Keratinocyte (primary cell): Measurements from ENCODE around the gene SPATS2L. TPM values are rescaled to one million over a fixed set of nuclear protein-coding genes. Genes with fewer than 3 reads are reported as not detected.

Experiments
- DNase-seq: peaks from one replicate; pipeline ENCODE4 v3.0.0-alpha.2; 2011; ENCODE audit warnings: low read depth, missing footprints, low spot score
- FAIRE-seq: peaks from 2 replicates; lab custom pipeline; 2011; peaks lifted over from hg19 to GRCh38; lab: Jason Lieb, UNC
- H2AFZ ChIP-seq: 2 replicates; pipeline ENCODE4 v1.6.0; 2012; ENCODE audit warnings: low read length, control low read depth, inconsistent platforms; ENCODE audit not compliant: control insufficient read depth
- H3K27ac ChIP-seq: 2 replicates; pipeline ENCODE4 v1.5.1; 2011; ENCODE audit warnings: low read length; ENCODE audit not compliant: control insufficient read depth, insufficient read depth
- H3K27me3 ChIP-seq: 3 replicates; pipeline ENCODE4 v1.6.0; 2011; ENCODE audit warnings: low read length; ENCODE audit not compliant: control insufficient read depth, insufficient read depth; ENCODE audit errors: extremely low read depth
- H3K36me3 ChIP-seq, 2 experiments: 2 replicates in 1 of 2; 3 replicates in 1 of 2; pipeline ENCODE4 v1.5.1; 2011; ENCODE audit warnings: low read length in 2 of 2, mild to moderate bottlenecking in 1 of 2; ENCODE audit not compliant: control insufficient read depth in 2 of 2, insufficient read depth in 2 of 2; ENCODE audit errors: extremely low read depth in 1 of 2
- H3K4me1 ChIP-seq: 3 replicates; pipeline ENCODE4 v1.5.1; 2011; ENCODE audit warnings: low read length; ENCODE audit not compliant: control insufficient read depth, insufficient read depth; ENCODE audit errors: extremely low read depth
- H3K4me2 ChIP-seq: 3 replicates; pipeline ENCODE4 v1.6.0; 2011; ENCODE audit warnings: low read depth, low read length; ENCODE audit not compliant: control insufficient read depth, insufficient read depth; ENCODE audit errors: extremely low read depth
- H3K4me3 ChIP-seq, 3 experiments: fragments of 200-600 bp in 1 of 3; sonication (generic) in 1 of 3; 2 replicates in 2 of 3; 3 replicates in 1 of 3; pipeline ENCODE4 v1.5.1; 2011 to 2016; ENCODE audit warnings: low read length in 3 of 3, mild to moderate bottlenecking in 3 of 3, control low read depth in 2 of 3, inconsistent platforms in 1 of 3, low read depth in 1 of 3, mixed read lengths in 1 of 3, mixed run types in 1 of 3, moderate library complexity in 1 of 3; ENCODE audit not compliant: control insufficient read depth in 2 of 3, insufficient read depth in 2 of 3; ENCODE audit errors: extremely low read depth in 1 of 3
- H3K79me2 ChIP-seq: 2 replicates; pipeline ENCODE4 v1.6.0; 2012; ENCODE audit warnings: low read length; ENCODE audit not compliant: control insufficient read depth, insufficient read depth
- H3K9ac ChIP-seq: 3 replicates; pipeline ENCODE4 v1.6.0; 2011; ENCODE audit warnings: low read length; ENCODE audit not compliant: control insufficient read depth, insufficient read depth; ENCODE audit errors: extremely low read depth
- H3K9me1 ChIP-seq: 3 replicates; pipeline ENCODE4 v1.6.0; 2011; ENCODE audit warnings: low read length; ENCODE audit not compliant: control insufficient read depth, insufficient read depth; ENCODE audit errors: extremely low read depth
- H3K9me3 ChIP-seq: 2 replicates; pipeline ENCODE4 v1.5.1; 2012; ENCODE audit warnings: low read depth, low read length; ENCODE audit not compliant: control insufficient read depth
- H4K20me1 ChIP-seq: 3 replicates; pipeline ENCODE4 v1.6.0; 2011; ENCODE audit warnings: low read length; ENCODE audit not compliant: control insufficient read depth, insufficient read depth; ENCODE audit errors: extremely low read depth
- EZH2 ChIP-seq: IDR thresholded peaks from one replicate; pipeline ENCODE4 v1.6.1; 2012; ENCODE audit warnings: inconsistent platforms, mild to moderate bottlenecking, low read length, moderate library complexity
- dilution Hi-C: fragments of 300-500 bp; cut with MboI; formaldehyde crosslinking; loops from one replicate; pipeline ENCODE4 v1.7.0; 2020; ENCODE audit warnings: low sequenced_read_pairs; ENCODE audit not compliant: extremely low pct_ligation_motif_present
- polyA plus RNA-seq, 5 experiments: library from polyadenylated mRNA; depleted of rRNA in 3 of 5; stranded (reverse) in 3 of 5; stranded (forward) in 1 of 5; unstranded in 1 of 5; fragments of >200 nt; gene quantifications; 1 replicate in 1 of 5; 2 replicates in 3 of 5; 3 replicates in 1 of 5; pipeline versions ENCODE4 v1.2.1 to v1.2.3, GENCODE V29; 2011 to 2012; ENCODE audit warnings: missing spikeins in 2 of 5, low read depth in 1 of 5, low replicate concordance in 1 of 5
- TF ChIP-seq, protein P1 (sequence below), 3 experiments: IDR thresholded peaks in 1 of 3; conservative IDR thresholded peaks in 1 of 3; optimal IDR thresholded peaks in 1 of 3; 2 replicates in 2 of 3; 3 replicates in 1 of 3; pipeline versions ENCODE3 to v1.5.1; 2011; ENCODE audit warnings: low read length in 3 of 3, mild to moderate bottlenecking in 3 of 3, moderate library complexity in 2 of 3, control low read depth in 1 of 3, inconsistent platforms in 1 of 3; ENCODE audit not compliant: insufficient read depth in 2 of 3; ENCODE audit errors: extremely low read depth in 1 of 3

SPATS2L gene
- polyA plus RNA-seq, 1 donor (not counting 4 experiments of a cell fraction or from before 2014, with no cell fraction given) = 95.3 TPM

DNA sequence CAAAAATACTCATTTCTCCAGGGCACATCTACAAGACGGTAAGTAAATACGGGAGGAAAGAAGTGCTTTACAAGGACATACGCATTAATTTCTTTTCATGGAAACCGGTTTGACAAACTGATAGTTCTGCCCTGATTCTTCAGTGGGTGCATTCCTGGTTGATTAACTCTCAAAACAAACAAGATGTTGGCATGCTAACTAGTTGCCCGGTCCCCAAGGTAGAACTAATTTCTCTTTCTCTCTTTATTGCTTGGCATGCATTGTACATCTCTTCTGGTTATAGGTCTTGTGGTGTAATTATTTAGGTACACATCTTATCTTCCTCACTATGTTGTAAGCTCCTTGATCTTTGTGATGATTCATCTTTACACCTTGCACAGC is 46.9 kb upstream of the SPATS2L start:
- peak overlapping the region; percentile 57 for H3K9ac ChIP-seq
- H2AFZ ChIP-seq = peak overlapping the region; percentile 46
- no peaks in the 10 kb centered on the region for H3K9me1 ChIP-seq
- H3K4me2 ChIP-seq = peak overlapping the region; percentile 90
- TF ChIP-seq, protein P1, sequence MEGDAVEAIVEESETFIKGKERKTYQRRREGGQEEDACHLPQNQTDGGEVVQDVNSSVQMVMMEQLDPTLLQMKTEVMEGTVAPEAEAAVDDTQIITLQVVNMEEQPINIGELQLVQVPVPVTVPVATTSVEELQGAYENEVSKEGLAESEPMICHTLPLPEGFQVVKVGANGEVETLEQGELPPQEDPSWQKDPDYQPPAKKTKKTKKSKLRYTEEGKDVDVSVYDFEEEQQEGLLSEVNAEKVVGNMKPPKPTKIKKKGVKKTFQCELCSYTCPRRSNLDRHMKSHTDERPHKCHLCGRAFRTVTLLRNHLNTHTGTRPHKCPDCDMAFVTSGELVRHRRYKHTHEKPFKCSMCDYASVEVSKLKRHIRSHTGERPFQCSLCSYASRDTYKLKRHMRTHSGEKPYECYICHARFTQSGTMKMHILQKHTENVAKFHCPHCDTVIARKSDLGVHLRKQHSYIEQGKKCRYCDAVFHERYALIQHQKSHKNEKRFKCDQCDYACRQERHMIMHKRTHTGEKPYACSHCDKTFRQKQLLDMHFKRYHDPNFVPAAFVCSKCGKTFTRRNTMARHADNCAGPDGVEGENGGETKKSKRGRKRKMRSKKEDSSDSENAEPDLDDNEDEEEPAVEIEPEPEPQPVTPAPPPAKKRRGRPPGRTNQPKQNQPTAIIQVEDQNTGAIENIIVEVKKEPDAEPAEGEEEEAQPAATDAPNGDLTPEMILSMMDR (optimal IDR thresholded peaks at IDR 0.05 in 1 of 3, IDR thresholded peaks at IDR 0.05 in 1 of 3, conservative IDR thresholded peaks at IDR 0.05 in 1 of 3; ENCODE audit: extremely low read depth in 1 of 3, insufficient read depth in 2 of 3, low read length in 3 of 3) = no peak
- TF ChIP-seq EZH2 = no peak
- no peaks in the 10 kb centered on the region for H3K79me2 ChIP-seq
- dilution Hi-C loops = no loop called here
- H3K27me3 ChIP-seq = no peaks in the 10 kb centered on the region
- H3K4me1 ChIP-seq = peaks cover 21% of the 10 kb centered on the region
- H3K36me3 ChIP-seq = no peaks in the 10 kb centered on the region
- H3K9me3 ChIP-seq = no peaks in the 10 kb centered on the region
- FAIRE-seq = peak; percentile 48
- DNase-seq = no peak
- H4K20me1 ChIP-seq = no peaks in the 10 kb centered on the region
- H3K27ac ChIP-seq = peak overlapping the region; percentile 58
- H3K4me3 ChIP-seq = peak overlapping the region in 2 of 3 experiments; percentile 25 to 29

DNA sequence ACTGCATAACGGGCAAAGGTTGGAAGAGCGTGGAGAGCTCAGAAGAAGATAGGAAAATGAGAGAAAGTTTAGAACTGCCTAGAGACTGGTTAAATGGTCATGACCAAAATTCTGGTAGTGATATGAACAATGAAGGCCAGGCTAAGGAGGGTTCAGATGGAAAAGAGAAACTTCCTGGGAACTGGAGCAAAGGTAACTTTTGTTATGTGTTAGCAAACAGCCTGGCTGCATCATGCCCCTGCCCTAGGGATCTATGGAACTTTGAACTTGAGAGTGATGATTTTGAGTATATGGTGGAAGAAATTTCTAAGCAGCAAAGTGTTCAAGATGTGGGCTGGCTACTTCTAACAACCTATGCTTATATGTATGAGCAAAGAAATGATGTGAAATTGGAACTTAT is 44.4 kb upstream of the SPATS2L start:
- dilution Hi-C loops = no loop called here
- Histone ChIP-seq H3K4me1 (peaks cover 25% of the 10 kb centered on the region), H3K27ac (no peak overlapping the region), H2AFZ (no peak overlapping the region), H3K4me2 (no peak overlapping the region), H3K79me2 (no peaks in the 10 kb centered on the region), H3K9me1 (no peaks in the 10 kb centered on the region), H3K4me3 (no peak overlapping the region), H4K20me1 (no peaks in the 10 kb centered on the region), H3K9ac (no peak overlapping the region), H3K9me3 (no peaks in the 10 kb centered on the region), H3K27me3 (no peaks in the 10 kb centered on the region), H3K36me3 (no peaks in the 10 kb centered on the region)
- no peak for FAIRE-seq
- no peak for DNase-seq
- no peak for TF ChIP-seq EZH2
- TF ChIP-seq, protein P1 (optimal IDR thresholded peaks at IDR 0.05 in 1 of 3, IDR thresholded peaks at IDR 0.05 in 1 of 3, conservative IDR thresholded peaks at IDR 0.05 in 1 of 3; ENCODE audit: extremely low read depth in 1 of 3, insufficient read depth in 2 of 3, low read length in 3 of 3) = no peak
